H9 (cell line): ENCODE results near the gene TMEM235. TPM values are rescaled to one million over a fixed set of nuclear protein-coding genes. Genes with fewer than 3 reads are reported as not detected.
A peak's percentile ranks its signal among the peaks of the same experiment; 100 is the strongest.

Experiments
- DNase-seq: peaks from one replicate; pipeline ENCODE4 v3.0.0-alpha.2; 2017
- H2AFZ ChIP-seq: one replicate; pipeline ENCODE4 v1.6.1; 2013; ENCODE audit warnings: mild to moderate bottlenecking, low read length, control low read depth, moderate library complexity
- H2AK5ac ChIP-seq: 2 replicates; pipeline ENCODE4 v1.6.1; 2013; ENCODE audit warnings: low read length, control low read depth, mixed read lengths; ENCODE audit not compliant: insufficient read length
- H2BK120ac ChIP-seq: one replicate; pipeline ENCODE4 v1.6.1; 2013; ENCODE audit warnings: low read depth, mild to moderate bottlenecking, low read length, control low read depth, inconsistent platforms; ENCODE audit not compliant: poor library complexity, severe bottlenecking
- H2BK12ac ChIP-seq: 2 replicates; pipeline ENCODE4 v1.6.1; 2013; ENCODE audit warnings: low read length, control low read depth, mixed read lengths, low read depth; ENCODE audit not compliant: insufficient read length
- H2BK15ac ChIP-seq: 2 replicates; pipeline ENCODE4 v1.6.1; 2013; ENCODE audit warnings: low read depth, low read length, control low read depth
- H2BK20ac ChIP-seq: one replicate; pipeline ENCODE4 v1.6.1; 2013; ENCODE audit warnings: low read depth, mild to moderate bottlenecking, low read length, control low read depth, inconsistent platforms; ENCODE audit not compliant: poor library complexity, severe bottlenecking
- H2BK5ac ChIP-seq: 2 replicates; pipeline ENCODE4 v1.6.1; 2013; ENCODE audit warnings: low read length, control low read depth, mixed read lengths; ENCODE audit not compliant: insufficient read length
- H3K14ac ChIP-seq: 2 replicates; pipeline ENCODE4 v1.6.1; 2013; ENCODE audit warnings: low read length, control low read depth; ENCODE audit not compliant: insufficient read depth
- H3K18ac ChIP-seq: 2 replicates; pipeline ENCODE4 v1.6.1; 2013; ENCODE audit warnings: low read depth, mild to moderate bottlenecking, mixed read lengths, low read length, control low read depth; ENCODE audit not compliant: insufficient read length
- H3K23ac ChIP-seq: 2 replicates; pipeline ENCODE4 v1.6.1; 2013; ENCODE audit warnings: low read length, control low read depth, mixed read lengths, low read depth; ENCODE audit not compliant: insufficient read length
- H3K23me2 ChIP-seq: 2 replicates; pipeline ENCODE4 v1.6.1; 2013; ENCODE audit warnings: low read depth, mild to moderate bottlenecking, mixed read lengths, low read length, control low read depth; ENCODE audit not compliant: insufficient read length, poor library complexity, severe bottlenecking
- H3K27ac ChIP-seq: 2 replicates; pipeline ENCODE4 v1.5.1; 2013; ENCODE audit warnings: low read length, control low read depth, mixed read lengths, low read depth; ENCODE audit not compliant: insufficient read length
- H3K27me3 ChIP-seq: 2 replicates; pipeline ENCODE4 v1.6.1; 2013; ENCODE audit warnings: low read length, control low read depth, inconsistent platforms; ENCODE audit not compliant: insufficient read depth
- H3K4ac ChIP-seq: 2 replicates; pipeline ENCODE4 v1.6.1; 2013; ENCODE audit warnings: low read depth, mild to moderate bottlenecking, control low read depth, inconsistent platforms, low read length, moderate library complexity
- H3K4me1 ChIP-seq: 2 replicates; pipeline ENCODE4 v1.6.1; 2013; ENCODE audit warnings: low read length, control low read depth, inconsistent platforms; ENCODE audit not compliant: insufficient read depth
- H3K4me2 ChIP-seq: 2 replicates; pipeline ENCODE4 v1.6.1; 2013; ENCODE audit warnings: low read length, control low read depth, mixed read lengths; ENCODE audit not compliant: insufficient read length, insufficient read depth
- H3K56ac ChIP-seq: 2 replicates; pipeline ENCODE4 v1.6.1; 2013; ENCODE audit warnings: low read depth, mild to moderate bottlenecking, mixed read lengths, low read length, control low read depth; ENCODE audit not compliant: insufficient read length
- H3K79me1 ChIP-seq: 2 replicates; pipeline ENCODE4 v1.6.1; 2013; ENCODE audit warnings: low read depth, mild to moderate bottlenecking, moderate library complexity, low read length, control low read depth, inconsistent platforms; ENCODE audit not compliant: insufficient read depth, poor library complexity, severe bottlenecking
- H3K79me2 ChIP-seq: 2 replicates; pipeline ENCODE4 v1.6.1; 2013; ENCODE audit warnings: low read length, control low read depth, inconsistent platforms; ENCODE audit not compliant: insufficient read depth
- H3K9ac ChIP-seq: 2 replicates; pipeline ENCODE4 v1.6.1; 2013; ENCODE audit warnings: low read length, control low read depth, mixed read lengths; ENCODE audit not compliant: insufficient read length; ENCODE audit errors: extremely low read depth
- H3K9me3 ChIP-seq: one replicate; pipeline ENCODE4 v1.6.1; 2013; ENCODE audit warnings: low read depth, low read length, inconsistent platforms; ENCODE audit not compliant: control insufficient read depth
- H3T11ph ChIP-seq: one replicate; pipeline ENCODE4 v1.6.1; 2013; ENCODE audit warnings: mild to moderate bottlenecking, low read length, control low read depth, inconsistent platforms
- H4K20me1 ChIP-seq: one replicate; pipeline ENCODE4 v1.6.1; 2013; ENCODE audit not compliant: control insufficient read depth, insufficient read length, insufficient read depth
- H4K5ac ChIP-seq: 2 replicates; pipeline ENCODE4 v1.6.1; 2013; ENCODE audit warnings: low read depth, mild to moderate bottlenecking, mixed read lengths, low read length, control low read depth; ENCODE audit not compliant: insufficient read length
- H4K8ac ChIP-seq: replicated peaks from 2 replicates; pipeline ENCODE4 v1.6.1; 2013; ENCODE audit warnings: low read length, control low read depth, mixed read lengths, low read depth; ENCODE audit not compliant: insufficient read length
- H4K91ac ChIP-seq: 2 replicates; pipeline ENCODE4 v1.6.1; 2013; ENCODE audit warnings: low read depth, mild to moderate bottlenecking, moderate library complexity, mixed read lengths, low read length, control low read depth; ENCODE audit not compliant: insufficient read length
- H3K27ac Mint-ChIP-seq, 3 experiments: 2 replicates in 2 of 3; 3 replicates in 1 of 3; pipeline ENCODE4 v1.8.0; 2020 to 2021; ENCODE audit warnings: mixed read lengths in 3 of 3, mild to moderate bottlenecking in 1 of 3, moderate library complexity in 1 of 3
- H3K27me3 Mint-ChIP-seq: 2 replicates; pipeline ENCODE4 v1.8.0; 2021; ENCODE audit warnings: low read depth, mild to moderate bottlenecking, moderate library complexity, mixed read lengths
- H3K36me3 Mint-ChIP-seq, 3 experiments: 2 replicates in 2 of 3; 3 replicates in 1 of 3; pipeline ENCODE4 v1.8.0; 2020 to 2021; ENCODE audit warnings: low read depth in 3 of 3, mixed read lengths in 3 of 3; ENCODE audit not compliant: insufficient read depth in 1 of 3
- H3K4me1 Mint-ChIP-seq, 2 experiments: 2 replicates each; pipeline ENCODE4 v1.8.0; 2020; ENCODE audit warnings: mixed read lengths in 2 of 2
- H3K4me3 Mint-ChIP-seq, 2 experiments: 2 replicates in 1 of 2; 3 replicates in 1 of 2; pipeline ENCODE4 v1.8.0; 2020 to 2021; ENCODE audit warnings: mild to moderate bottlenecking in 2 of 2, mixed read lengths in 2 of 2, moderate library complexity in 1 of 2
- H3K9me3 Mint-ChIP-seq, 2 experiments: 2 replicates in 1 of 2; 3 replicates in 1 of 2; pipeline ENCODE4 v1.8.0; 2020; ENCODE audit warnings: mild to moderate bottlenecking in 2 of 2, mixed read lengths in 2 of 2, moderate library complexity in 1 of 2
- WGBS: extraction: QIAGEN DNeasy Blood & Tissue Kit; methylation state at CpG from one replicate; pipeline ENCODE4 v1.1.7; 2013; ENCODE audit warnings: missing lambda C conversion rate, low lambda C conversion rate, mixed read lengths; ENCODE audit not compliant: insufficient read length; ENCODE audit errors: extremely low coverage; 5-methylcytosine and 5-hydroxymethylcytosine counted together
- total RNA-seq: library from RNA; stranded (reverse); gene quantifications from 2 replicates; pipeline ENCODE4 v1.2.1, GENCODE V29; 2021
- TF ChIP-seq, protein P1 (sequence below): fragments of 200-600 bp; sonication (generic); conservative IDR thresholded peaks from 3 replicates; pipeline ENCODE4 v1.8.0; 2021; ENCODE audit warnings: antibody characterized with exemption, mild to moderate bottlenecking

Gene TMEM235
- total RNA-seq, 1 experiment from 2014 or later = 0.28 TPM

DNA sequence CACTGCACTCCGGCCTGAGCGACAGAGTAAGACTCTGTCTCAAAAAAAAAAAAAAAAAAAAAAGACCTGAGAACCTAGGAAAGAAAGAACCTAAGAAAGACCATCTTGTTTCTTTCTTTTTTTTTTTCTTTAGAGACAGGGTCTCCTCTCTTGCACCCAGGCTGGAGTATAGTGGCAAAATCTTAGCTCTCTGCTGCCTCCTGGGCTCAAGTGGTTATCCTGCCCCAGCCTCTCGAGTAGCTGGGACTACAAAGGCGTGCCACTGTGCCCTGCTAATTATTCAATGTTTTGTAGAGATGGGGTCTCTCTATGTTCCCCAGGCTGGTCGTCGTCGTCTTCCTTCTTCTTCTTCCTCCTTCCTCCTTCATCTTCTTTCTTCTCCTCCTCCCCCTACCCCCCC is 25.1 kb upstream of the TMEM235 start:
- Histone ChIP-seq H3T11ph (no peak overlapping the region), H3K79me2 (no peaks in the 10 kb centered on the region), H4K8ac (no peak overlapping the region), H3K9ac (no peak overlapping the region), H4K91ac (no peak overlapping the region), H4K5ac (no peak overlapping the region), H3K23me2 (no peaks in the 10 kb centered on the region), H2BK5ac (no peak overlapping the region), H2AFZ (no peak overlapping the region), H3K79me1 (no peaks in the 10 kb centered on the region), H3K4me1 (no peaks in the 10 kb centered on the region), H2BK15ac (no peak overlapping the region), H3K14ac (no peak overlapping the region), H3K4ac (no peak overlapping the region), H3K56ac (no peak overlapping the region), H2BK12ac (no peak overlapping the region), H2BK120ac (no peak overlapping the region), H3K27me3 (no peaks in the 10 kb centered on the region), H3K18ac (no peak overlapping the region), H3K4me2 (no peak overlapping the region), H3K23ac (no peak overlapping the region), H4K20me1 (no peaks in the 10 kb centered on the region), H2AK5ac (no peak overlapping the region), H2BK20ac (no peak overlapping the region), H3K9me3 (no peaks in the 10 kb centered on the region), H3K27ac (no peak overlapping the region)
- Mint-ChIP-seq H3K4me3 (no peak overlapping the region; a peak in 1 of 5 replicates), H3K36me3 (peaks cover 9 to 39% (median 23%) of the 10 kb centered on the region in 3 experiments; a peak in 6 of 7 replicates), H3K27me3 (no peaks in the 10 kb centered on the region), H3K27ac (no peak overlapping the region; a peak in 1 of 7 replicates), H3K9me3 (peaks cover 0 to 2% of the 10 kb centered on the region in 2 experiments; a peak in 1 of 5 replicates), H3K4me1 (no peaks in the 10 kb centered on the region)
- no CpG with 5 or more reads among the region's 7 CpGs for WGBS
- TF ChIP-seq, protein P1, sequence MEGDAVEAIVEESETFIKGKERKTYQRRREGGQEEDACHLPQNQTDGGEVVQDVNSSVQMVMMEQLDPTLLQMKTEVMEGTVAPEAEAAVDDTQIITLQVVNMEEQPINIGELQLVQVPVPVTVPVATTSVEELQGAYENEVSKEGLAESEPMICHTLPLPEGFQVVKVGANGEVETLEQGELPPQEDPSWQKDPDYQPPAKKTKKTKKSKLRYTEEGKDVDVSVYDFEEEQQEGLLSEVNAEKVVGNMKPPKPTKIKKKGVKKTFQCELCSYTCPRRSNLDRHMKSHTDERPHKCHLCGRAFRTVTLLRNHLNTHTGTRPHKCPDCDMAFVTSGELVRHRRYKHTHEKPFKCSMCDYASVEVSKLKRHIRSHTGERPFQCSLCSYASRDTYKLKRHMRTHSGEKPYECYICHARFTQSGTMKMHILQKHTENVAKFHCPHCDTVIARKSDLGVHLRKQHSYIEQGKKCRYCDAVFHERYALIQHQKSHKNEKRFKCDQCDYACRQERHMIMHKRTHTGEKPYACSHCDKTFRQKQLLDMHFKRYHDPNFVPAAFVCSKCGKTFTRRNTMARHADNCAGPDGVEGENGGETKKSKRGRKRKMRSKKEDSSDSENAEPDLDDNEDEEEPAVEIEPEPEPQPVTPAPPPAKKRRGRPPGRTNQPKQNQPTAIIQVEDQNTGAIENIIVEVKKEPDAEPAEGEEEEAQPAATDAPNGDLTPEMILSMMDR = peak; percentile 51; the same call in 2 of the 3 replicates
- DNase-seq = no peak
